Left lung (tissue), 10 donors: Measurements from ENCODE around the gene NFILZ. TPM values are rescaled to one million over a fixed set of nuclear protein-coding genes. Genes with fewer than 3 reads are reported as not detected.
A peak's percentile ranks its signal among the peaks of the same experiment; 100 is the strongest.

Source experiments
- ATAC-seq: fragments of 200-7000 bp; cut with Tn5 transposase; one replicate; pipeline ENCODE4 v1.9.1; 2020; ENCODE audit warnings: moderate library complexity
- DNase-seq, 4 donors: peaks; one replicate each; pipeline ENCODE4 v3.0.0-alpha.2; 2013 to 2020
- H3K27ac ChIP-seq, 2 donors: fragments of 200-600 bp; sonication (generic) in 1 of 2; one replicate each; pipeline versions ENCODE4 v1.5.0 to v1.8.0; 2020 to 2021
- H3K27me3 ChIP-seq, 2 donors: fragments of 200-600 bp; sonication (generic) in 1 of 2; one replicate each; pipeline versions ENCODE4 v1.5.0 to v1.8.0; 2020 to 2021
- H3K36me3 ChIP-seq, 2 donors: fragments of 200-600 bp; sonication (generic) in 1 of 2; one replicate each; pipeline versions ENCODE4 v1.5.0 to v1.8.0; 2020 to 2021
- H3K4me1 ChIP-seq, 2 donors: fragments of 200-600 bp; one replicate each; pipeline ENCODE4 v1.8.0; 2021
- H3K4me3 ChIP-seq, 2 donors: fragments of 200-600 bp; sonication (generic) in 1 of 2; one replicate each; pipeline versions ENCODE4 v1.5.0 to v1.8.0; 2020 to 2021; ENCODE audit warnings: mild to moderate bottlenecking in 1 of 2
- H3K9me3 ChIP-seq, 2 donors: fragments of 200-600 bp; sonication (generic) in 1 of 2; one replicate each; pipeline versions ENCODE4 v1.5.0 to v1.8.0; 2020 to 2021
- CTCF ChIP-seq, 2 donors: fragments of 200-600 bp; sonication (generic) in 1 of 2; IDR thresholded peaks; one replicate each; pipeline versions ENCODE4 v1.5.0 to v1.8.0; 2021; ENCODE audit warnings: antibody characterized with exemption in 2 of 2
- intact Hi-C, 2 donors: fragments of 100-400 bp; cut with DNase I; formaldehyde crosslinking; loops; one replicate each; pipeline versions ENCODE4 v1.11.2 to v1.14.2; 2022
- polyA plus RNA-seq, 6 donors: library from polyadenylated mRNA; unstranded; fragments of 120-200 nt; gene quantifications; one replicate each; pipeline ENCODE4 v1.2.1, GENCODE V29; 2013; ENCODE audit not compliant: insufficient read length in 6 of 6
- total RNA-seq, 2 donors: library from RNA; stranded (reverse); fragmentation: NEBNext Ultra II Directional; extraction: Animal tissue kit (Norgen Biotek cat#: 25700); gene quantifications; one replicate each; pipeline ENCODE4 v1.2.1, GENCODE V29; 2021
- donor health status: DM: no; HTN: yes; CAD: no.
- donor health status: DM: no; HTN: no; CAD: no.

Gene NFILZ
- total and polyA plus RNA-seq, 8 donors, result not detected

DNA sequence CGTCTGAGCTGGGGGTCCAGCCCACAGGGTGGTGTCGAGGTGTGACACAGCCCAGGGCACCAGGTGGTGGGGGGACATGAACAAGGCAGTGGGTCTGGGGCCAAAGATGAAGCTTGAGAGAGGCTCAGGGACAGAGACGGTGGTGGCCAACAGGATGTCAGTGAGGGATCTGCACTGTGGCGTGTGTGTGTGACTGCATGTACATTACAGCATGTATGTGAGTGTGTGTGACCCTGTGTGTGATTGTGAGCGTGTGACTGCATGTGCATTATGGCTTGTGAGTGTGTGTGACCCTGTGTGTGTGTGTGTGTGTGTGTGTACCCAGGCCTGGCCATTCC is 21.5 kb upstream of the NFILZ start:
- Histone ChIP-seq H3K4me1 (peaks cover 0 to 18% of the 10 kb centered on the region in 2 donors), H3K36me3 (peaks cover 0 to 7% of the 10 kb centered on the region in 2 donors), H3K27me3 (peaks cover 0 to 30% of the 10 kb centered on the region in 2 donors), H3K9me3 (peaks cover 0 to 9% of the 10 kb centered on the region in 2 donors), H3K4me3 (peak overlapping the region; percentile 46 to 47), H3K27ac (peak overlapping the region; percentile 51 to 76)
- DNase-seq (no peak), ATAC-seq (no peak)
- intact Hi-C loops, result no loop called here
- TF ChIP-seq CTCF (IDR thresholded peaks at IDR 0.05), result no peak

DNA sequence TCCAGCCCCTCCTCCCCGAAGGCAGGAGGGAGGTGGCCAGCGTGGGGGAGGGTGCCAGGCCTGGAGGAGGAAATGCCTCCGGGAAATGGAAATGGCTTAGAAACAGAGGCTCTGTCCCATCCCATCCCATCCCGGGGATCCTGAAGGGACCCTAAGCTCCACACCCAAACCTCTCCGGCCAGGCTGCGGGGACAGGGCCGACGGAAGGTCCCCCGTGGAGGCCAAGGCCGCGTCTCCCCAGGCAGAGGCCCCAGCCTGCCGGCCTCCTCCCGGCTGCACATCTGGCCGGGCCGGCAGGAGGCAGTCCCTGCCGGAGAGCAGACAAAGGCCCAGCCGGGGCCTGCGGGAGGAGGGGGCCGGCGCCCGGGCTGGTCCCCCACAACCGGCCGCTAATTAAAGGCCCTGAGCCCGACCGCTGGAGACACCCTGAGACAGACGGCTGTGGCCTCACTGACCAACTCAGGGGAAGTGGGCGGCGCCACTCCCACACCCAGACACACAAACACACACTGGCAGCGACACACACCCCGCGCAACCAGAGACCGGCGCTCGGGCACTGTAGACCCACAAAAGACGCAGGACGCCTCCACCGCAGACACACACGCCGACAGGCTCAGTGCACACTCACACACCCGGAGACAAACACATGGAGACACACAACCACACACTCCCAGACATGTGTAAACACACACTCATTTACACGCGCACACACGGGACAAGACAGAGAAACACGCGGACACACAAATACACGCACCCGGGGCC is 21.0 kb upstream of the NFILZ start:
- intact Hi-C loops, result no loop called here
- Histone ChIP-seq H3K27ac (peak overlapping the region; percentile 51 to 76), H3K9me3 (peaks cover 0 to 8% of the 10 kb centered on the region in 2 donors), H3K36me3 (peaks cover 0 to 7% of the 10 kb centered on the region in 2 donors), H3K4me1 (peaks cover 0 to 18% of the 10 kb centered on the region in 2 donors), H3K27me3 (peaks cover 0 to 30% of the 10 kb centered on the region in 2 donors), H3K4me3 (peak overlapping the region; percentile 46 to 47)
- peak; percentile 72 for ATAC-seq
- TF ChIP-seq CTCF (IDR thresholded peaks at IDR 0.05), result no peak
- DNase-seq, result peak; percentile 54 to 82 (median 64)

DNA sequence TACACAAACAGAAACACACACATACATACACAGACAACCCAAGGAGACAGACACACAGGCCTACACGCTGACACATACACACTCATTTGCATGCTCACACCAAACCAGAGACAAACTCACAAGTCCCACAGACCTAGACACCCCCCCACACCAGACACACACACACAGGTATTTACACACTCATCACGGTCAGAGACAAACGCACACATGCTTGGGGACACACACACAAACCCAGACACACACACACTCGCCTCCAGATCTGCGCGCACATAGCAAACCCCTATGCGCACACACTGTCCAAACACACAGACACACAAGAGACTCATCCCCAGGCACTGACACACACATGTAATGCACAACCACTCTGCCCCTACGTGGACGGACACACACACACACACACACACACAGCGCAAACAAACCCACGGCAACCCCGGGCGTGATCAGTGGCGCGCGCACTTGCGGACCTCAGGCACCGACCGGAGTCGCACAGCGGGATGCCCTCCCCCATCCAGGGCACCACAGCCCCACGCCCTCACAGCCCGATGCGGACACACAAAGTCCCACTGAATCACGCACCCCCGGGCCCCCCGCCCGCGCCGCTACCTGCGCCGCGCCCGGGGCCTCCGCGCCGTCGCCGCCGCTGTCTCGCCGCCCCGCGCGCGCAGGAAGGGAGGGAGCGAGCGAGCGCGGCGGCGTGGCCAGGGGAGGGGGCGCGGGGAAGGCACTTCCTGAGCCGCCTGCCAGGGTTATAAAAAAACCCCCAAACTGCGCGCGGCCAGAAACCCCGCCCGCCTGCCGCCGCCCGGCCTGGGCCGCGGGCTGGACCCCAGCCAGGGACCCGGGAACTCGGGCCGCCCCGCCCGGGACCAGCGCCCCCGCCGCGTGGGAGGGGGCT is 20.1 kb upstream of the NFILZ start, which contains the start of gene ADAMTS10:
Gene ADAMTS10, minus strand, starts transcription at position 675 of the 895 bp plus-strand sequence. CDS start 5,005 bp downstream, outside the sequence.
- ATAC-seq, result peak; percentile 14
- H3K27me3 ChIP-seq, result peaks cover 0 to 30% of the 10 kb centered on the region in 2 donors
- peaks cover 0 to 23% of the 10 kb centered on the region in 2 donors for H3K4me1 ChIP-seq
- peak within 1 kb of the TSS; percentile 46 to 47 for H3K4me3 ChIP-seq
- intact Hi-C loops, result no loop called here
- DNase-seq, result peak in 3 of 4 donors; percentile 50 to 72 (median 64)
- H3K27ac ChIP-seq, result peak within 1 kb of the TSS; percentile 65 to 76
- TF ChIP-seq CTCF (IDR thresholded peaks at IDR 0.05), result no peak
- no peaks in the 10 kb centered on the region for H3K36me3 ChIP-seq
- H3K9me3 ChIP-seq, result no peaks in the 10 kb centered on the region

DNA sequence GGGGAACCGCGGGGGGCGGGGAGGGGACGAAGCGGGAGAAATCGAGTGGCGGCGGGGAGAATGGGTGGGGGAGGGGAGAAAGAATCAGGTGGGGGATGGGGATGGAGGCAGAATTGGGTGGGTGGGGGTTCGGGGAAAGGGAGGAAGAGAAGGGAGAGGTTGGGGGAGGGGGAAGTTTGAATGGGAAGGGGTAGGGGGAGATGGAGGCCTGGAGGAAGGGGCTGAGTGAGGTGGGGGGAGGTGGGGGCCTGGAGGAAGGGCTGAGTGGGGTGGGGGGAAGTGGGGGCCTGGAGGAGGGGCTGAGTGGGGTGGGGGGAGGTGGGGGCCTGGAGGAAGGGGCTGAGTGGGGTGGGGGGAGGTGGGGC is 19.5 kb upstream of the NFILZ start:
- intact Hi-C loops, result no loop called here
- TF ChIP-seq CTCF (IDR thresholded peaks at IDR 0.05), result no peak
- H3K27me3 ChIP-seq, result peaks cover 0 to 30% of the 10 kb centered on the region in 2 donors
- H3K9me3 ChIP-seq, result no peaks in the 10 kb centered on the region
- H3K27ac ChIP-seq, result peak overlapping the region; percentile 37 to 65
- ATAC-seq, result no peak
- peak in 1 of 4 donors; percentile 21 for DNase-seq
- no peaks in the 10 kb centered on the region for H3K36me3 ChIP-seq
- H3K4me3 ChIP-seq, result peak overlapping the region in 1 of 2 donors; percentile 47
- H3K4me1 ChIP-seq, result peaks cover 0 to 28% of the 10 kb centered on the region in 2 donors
